HG02610 (cell line): Measurements from ENCODE around the gene RPL28.
"Not testable (repeated sequence)": the region's sequence is repeated elsewhere in the genome, so short reads cannot be mapped to it uniquely, and the experiment has no call there.

Source experiments
- ATAC-seq: cut with Tn5 transposase; IDR thresholded peaks from one replicate; pipeline ENCODE4 v1.9.1; 2021; ENCODE audit warnings: mild to moderate bottlenecking, moderate library complexity; ENCODE audit not compliant: unreplicated experiment

RPL28 gene

GRCh38 chr19:55391191-55391670, 5.5 kb downstream of the RPL28 start:
- ATAC-seq, result no peak

- no peak for ATAC-seq
Measured at GRCh38 chr19:55391702-55392615, 6.2 kb downstream of the RPL28 start.

- ATAC-seq, result no peak
Measured at GRCh38 chr19:55392820-55393761, 7.4 kb downstream of the RPL28 start.

GRCh38 chr19:55398200-55398925, 12.6 kb downstream of the RPL28 start:
- no peak for ATAC-seq

GRCh38 chr19:55400281-55401087, 14.8 kb downstream of the RPL28 start:
- ATAC-seq, result no peak

GRCh38 chr19:55401390-55401789, 15.7 kb downstream of the RPL28 start:
- not testable (repeated sequence) for ATAC-seq

GRCh38 chr19:55402509-55402908, 16.8 kb downstream of the RPL28 start:
- no peak for ATAC-seq

- no peak for ATAC-seq
Measured at GRCh38 chr19:55405638-55406037, 19.9 kb downstream of the RPL28 start.

- ATAC-seq, result no peak
Measured at GRCh38 chr19:55406091-55406825, 20.5 kb downstream of the RPL28 start.

GRCh38 chr19:55406826-55407549, 21.3 kb downstream of the RPL28 start:
- ATAC-seq, result peak; percentile 1

GRCh38 chr19:55407550-55407799, 21.7 kb downstream of the RPL28 start, which contains the start of gene UBE2S:
Gene UBE2S (minus strand): TSS chr19:55407788. CDS start chr19:55407589, 199 bp downstream.
- peak; percentile 9 for ATAC-seq

GRCh38 chr19:55407800-55408532, 22.2 kb downstream of the RPL28 start:
- peak; percentile 88 for ATAC-seq

GRCh38 chr19:55408533-55408872, 22.8 kb downstream of the RPL28 start:
- no peak for ATAC-seq

- ATAC-seq, result not testable (repeated sequence)
Measured at GRCh38 chr19:55409179-55409578, 23.4 kb downstream of the RPL28 start.

- ATAC-seq, result no peak
Measured at GRCh38 chr19:55410168-55410567, 24.4 kb downstream of the RPL28 start.

GRCh38 chr19:55418185-55418584, 32.5 kb downstream of the RPL28 start:
- no peak for ATAC-seq

GRCh38 chr19:55419103-55419502, 33.4 kb downstream of the RPL28 start:
- no peak for ATAC-seq

GRCh38 chr19:55419624-55420236, 34.0 kb downstream of the RPL28 start:
- no peak for ATAC-seq
